Activated T-helper 17 cell treated with anti-CD3 and anti-CD28 coated beads, Interleukin-2, amount 50 U/mL, for 72 hours (primary cell): ENCODE data around the gene WASHC2A. TPM values are rescaled to one million over a fixed set of nuclear protein-coding genes. Genes with fewer than 3 reads are reported as not detected.
"Not testable (repeated sequence)": the region's sequence is repeated elsewhere in the genome, so short reads cannot be mapped to it uniquely, and the experiment has no call there.

Experiments
- ATAC-seq: fragments of 150-1000 bp; cut with Tn5 transposase; replicated peaks from 2 replicates; pipeline ENCODE4 v1.10.0; 2021; ENCODE audit warnings: mild to moderate bottlenecking, moderate library complexity
- H3K27ac Mint-ChIP-seq: one replicate; pipeline ENCODE4 v1.8.0; 2022; ENCODE audit warnings: mixed read lengths
- H3K27me3 Mint-ChIP-seq: one replicate; pipeline ENCODE4 v1.8.0; 2022; ENCODE audit warnings: mixed read lengths
- H3K36me3 Mint-ChIP-seq: one replicate; pipeline ENCODE4 v1.8.0; 2022; ENCODE audit warnings: low read depth, mild to moderate bottlenecking, mixed read lengths
- H3K4me1 Mint-ChIP-seq: one replicate; pipeline ENCODE4 v1.8.0; 2022; ENCODE audit warnings: mixed read lengths
- H3K4me3 Mint-ChIP-seq: one replicate; pipeline ENCODE4 v1.8.0; 2022; ENCODE audit warnings: mild to moderate bottlenecking, mixed read lengths
- H3K9me3 Mint-ChIP-seq: one replicate; pipeline ENCODE4 v1.8.0; 2022; ENCODE audit warnings: mixed read lengths
- total RNA-seq, 2 donors: library from RNA; stranded (reverse); gene quantifications; one replicate each; pipeline ENCODE4 v1.2.3, GENCODE V29; 2022

The WASHC2A gene
- total RNA-seq, 2 donors from 2014 or later, result 38.4 to 40.7 TPM

DNA sequence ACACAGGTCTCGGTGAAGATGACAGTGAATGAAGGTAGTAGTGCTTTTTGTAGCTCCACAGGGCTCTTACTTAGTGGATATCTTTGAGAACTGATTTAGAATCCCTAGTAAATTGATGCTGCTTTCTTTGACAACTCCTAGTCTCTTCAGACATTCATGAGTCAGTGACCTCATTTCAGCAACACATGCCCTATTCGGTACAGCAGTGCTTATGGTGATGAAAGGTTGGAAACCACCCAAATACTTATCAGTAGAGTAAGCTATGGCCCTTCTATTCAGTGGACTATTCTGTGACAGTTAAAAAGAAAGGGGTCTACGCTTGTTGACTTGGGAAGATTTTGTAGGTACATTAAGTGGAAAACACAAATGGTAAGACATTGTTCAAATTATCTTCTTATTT lies 29.0 kb downstream of the WASHC2A start:
- H3K27ac Mint-ChIP-seq, ATAC-seq, H3K27me3 Mint-ChIP-seq, H3K4me1 Mint-ChIP-seq, H3K4me3 Mint-ChIP-seq, H3K9me3 Mint-ChIP-seq: not testable (repeated sequence)
- peaks cover 51% of the 10 kb centered on the region for H3K36me3 Mint-ChIP-seq

DNA sequence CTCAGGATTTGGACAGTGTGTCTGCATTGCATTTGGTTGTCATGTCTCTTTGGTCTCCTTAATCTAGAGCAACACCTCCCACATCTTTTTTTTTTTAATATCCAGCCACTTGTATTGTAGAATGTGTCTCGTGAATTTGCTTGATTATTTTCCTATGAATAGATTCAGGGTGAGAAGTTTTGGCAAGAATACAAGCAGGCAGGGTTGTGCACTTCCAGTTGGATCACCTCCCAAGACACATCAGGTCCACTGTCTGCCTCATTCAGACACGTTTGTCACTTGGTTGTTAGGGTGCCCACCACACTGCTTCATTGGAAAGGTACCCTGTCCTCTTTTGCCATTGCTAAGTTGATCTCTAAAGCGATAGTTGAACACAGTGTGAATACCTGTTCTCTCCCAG lies 30.9 kb downstream of the WASHC2A start:
- H3K4me3 Mint-ChIP-seq, H3K27ac Mint-ChIP-seq, H3K9me3 Mint-ChIP-seq, ATAC-seq, H3K4me1 Mint-ChIP-seq, H3K27me3 Mint-ChIP-seq: not testable (repeated sequence)
- H3K36me3 Mint-ChIP-seq, result peaks cover 60% of the 10 kb centered on the region

DNA sequence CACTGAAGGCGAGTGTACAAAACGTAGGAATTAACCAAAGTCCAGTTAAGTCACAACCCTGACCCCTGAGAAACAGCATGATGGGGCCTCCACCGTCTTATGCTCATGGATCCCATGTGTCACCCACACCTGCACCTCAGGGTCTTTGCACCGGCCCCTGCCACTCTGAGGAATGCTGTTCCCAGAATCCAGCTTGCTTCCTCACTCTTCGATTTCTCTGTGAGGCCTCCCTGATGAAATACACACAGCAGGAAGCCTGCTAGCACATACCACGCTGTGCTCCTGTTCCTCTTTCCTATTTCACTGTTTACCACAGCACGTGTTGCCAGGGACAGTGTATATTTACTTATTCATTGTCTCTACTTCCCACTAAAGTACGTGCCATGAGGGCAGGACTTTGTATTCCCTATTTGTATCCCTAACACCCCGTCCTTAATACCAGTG lies 33.4 kb downstream of the WASHC2A start:
- not testable (repeated sequence) for H3K4me3 Mint-ChIP-seq, ATAC-seq, H3K9me3 Mint-ChIP-seq, H3K27ac Mint-ChIP-seq, H3K4me1 Mint-ChIP-seq, H3K27me3 Mint-ChIP-seq
- peaks cover 54% of the 10 kb centered on the region for H3K36me3 Mint-ChIP-seq

DNA sequence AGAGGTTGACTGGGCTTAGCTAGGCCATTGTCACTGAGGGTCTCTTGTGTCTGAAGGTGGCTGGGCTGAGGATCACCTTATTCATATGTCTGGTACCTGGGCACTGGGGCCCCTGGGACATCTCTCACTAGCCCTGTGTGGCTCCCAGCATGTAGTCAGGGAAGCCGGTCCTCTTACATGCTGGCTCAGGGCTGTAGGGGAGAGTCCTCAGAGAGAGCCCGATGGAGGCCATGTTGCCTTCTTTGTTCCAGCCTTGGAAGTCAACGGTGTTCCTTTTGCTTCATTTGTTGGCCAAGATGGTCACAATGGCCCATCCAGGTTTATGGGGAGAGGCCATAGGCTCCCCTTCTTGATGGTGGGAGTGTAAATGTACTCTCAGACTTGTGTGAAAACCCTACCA lies 34.0 kb downstream of the WASHC2A start:
- ATAC-seq, H3K27me3 Mint-ChIP-seq, H3K9me3 Mint-ChIP-seq, H3K4me1 Mint-ChIP-seq, H3K4me3 Mint-ChIP-seq, H3K27ac Mint-ChIP-seq: not testable (repeated sequence)
- H3K36me3 Mint-ChIP-seq, result peaks cover 54% of the 10 kb centered on the region

DNA sequence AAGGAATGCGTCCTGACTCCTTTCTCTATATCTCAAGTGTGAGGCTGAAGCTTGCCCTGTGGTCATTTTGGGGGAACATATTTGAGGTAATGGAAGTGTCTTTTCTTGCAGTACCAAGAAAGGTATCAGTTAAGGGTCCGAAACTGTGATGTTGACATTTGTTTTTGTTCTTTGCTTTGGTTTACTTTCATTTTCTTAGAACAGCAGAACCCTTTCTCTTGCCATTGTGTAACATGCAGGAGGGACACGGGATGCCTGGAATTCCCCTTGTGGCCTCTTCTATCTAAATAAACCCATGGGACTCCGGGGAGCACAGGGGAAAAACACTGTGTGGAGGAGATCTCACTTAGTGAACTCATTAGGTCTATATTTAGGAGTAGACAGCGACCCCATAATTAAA lies 34.5 kb downstream of the WASHC2A start:
- H3K27me3 Mint-ChIP-seq, H3K4me3 Mint-ChIP-seq, H3K27ac Mint-ChIP-seq, ATAC-seq, H3K4me1 Mint-ChIP-seq, H3K9me3 Mint-ChIP-seq: not testable (repeated sequence)
- peaks cover 56% of the 10 kb centered on the region for H3K36me3 Mint-ChIP-seq

DNA sequence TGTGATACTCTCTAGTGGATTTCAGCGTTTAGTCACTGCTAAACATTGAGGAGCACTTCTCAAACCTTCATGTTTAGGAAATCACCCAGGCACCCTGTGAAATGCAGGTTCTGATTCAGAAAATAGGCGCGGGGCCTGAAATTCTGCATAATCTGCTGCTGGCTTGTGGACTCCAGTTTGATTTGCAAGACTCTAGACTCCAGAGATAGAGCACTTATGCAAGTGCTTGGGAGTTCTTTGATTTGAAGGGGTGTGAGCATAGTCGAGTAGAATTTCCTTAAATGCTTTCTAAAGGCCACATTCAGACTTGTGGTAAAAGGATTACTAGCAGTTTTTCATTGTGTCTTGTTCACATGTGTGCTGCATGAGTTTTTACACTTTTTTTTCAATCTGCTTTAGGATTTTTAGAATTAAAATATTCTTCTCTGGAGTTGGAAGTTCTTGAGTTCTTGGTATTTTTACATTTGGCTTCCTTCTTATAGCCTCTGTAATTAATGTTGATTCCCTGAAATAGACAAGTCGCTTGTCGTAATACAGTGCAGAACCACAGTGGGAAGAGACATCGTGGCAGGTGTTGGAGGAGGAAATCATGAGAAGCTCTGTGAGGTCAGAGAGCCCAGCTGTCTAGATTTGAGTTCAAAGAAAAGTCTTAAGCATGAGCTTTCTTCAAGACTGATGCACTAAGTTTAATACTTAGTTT lies 41.4 kb downstream of the WASHC2A start:
- H3K27me3 Mint-ChIP-seq, H3K9me3 Mint-ChIP-seq, H3K27ac Mint-ChIP-seq, ATAC-seq, H3K4me1 Mint-ChIP-seq, H3K4me3 Mint-ChIP-seq: not testable (repeated sequence)
- peaks cover 33% of the 10 kb centered on the region for H3K36me3 Mint-ChIP-seq

DNA sequence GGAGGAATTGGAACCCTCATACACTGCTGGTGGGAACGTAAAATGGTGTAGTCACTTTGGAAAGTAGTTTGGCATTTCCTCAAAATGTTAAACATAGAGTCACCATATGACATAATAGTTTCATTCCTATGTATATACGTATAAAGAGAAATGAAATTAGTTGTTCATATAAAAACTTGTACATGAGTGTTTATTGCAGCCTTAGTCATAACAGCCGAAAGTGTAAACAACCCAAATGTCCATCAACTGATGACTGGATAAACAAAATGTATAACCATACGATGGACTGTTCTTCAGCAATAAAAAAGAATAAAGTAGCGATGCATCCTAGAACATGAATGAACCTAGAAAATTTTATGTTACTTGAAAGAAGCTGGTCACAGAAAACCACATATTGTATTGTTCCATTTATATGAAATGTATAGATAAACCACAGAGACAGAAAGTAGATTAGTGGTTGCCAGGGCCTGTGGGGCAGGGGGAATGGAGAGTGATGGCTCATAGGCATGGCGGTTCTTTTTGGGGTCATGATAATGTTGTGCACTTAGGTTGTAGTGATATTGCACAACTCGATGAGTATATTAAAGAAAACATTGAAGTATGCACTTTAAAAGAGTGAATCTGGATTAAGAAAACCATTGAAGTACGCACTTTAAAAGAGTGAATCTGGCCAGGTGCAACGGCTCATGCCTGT lies 44.8 kb downstream of the WASHC2A start:
- H3K9me3 Mint-ChIP-seq, H3K27ac Mint-ChIP-seq, H3K27me3 Mint-ChIP-seq, H3K4me3 Mint-ChIP-seq, H3K4me1 Mint-ChIP-seq: not testable (repeated sequence)
- peak; percentile 39 for ATAC-seq
- peaks cover 31% of the 10 kb centered on the region for H3K36me3 Mint-ChIP-seq

DNA sequence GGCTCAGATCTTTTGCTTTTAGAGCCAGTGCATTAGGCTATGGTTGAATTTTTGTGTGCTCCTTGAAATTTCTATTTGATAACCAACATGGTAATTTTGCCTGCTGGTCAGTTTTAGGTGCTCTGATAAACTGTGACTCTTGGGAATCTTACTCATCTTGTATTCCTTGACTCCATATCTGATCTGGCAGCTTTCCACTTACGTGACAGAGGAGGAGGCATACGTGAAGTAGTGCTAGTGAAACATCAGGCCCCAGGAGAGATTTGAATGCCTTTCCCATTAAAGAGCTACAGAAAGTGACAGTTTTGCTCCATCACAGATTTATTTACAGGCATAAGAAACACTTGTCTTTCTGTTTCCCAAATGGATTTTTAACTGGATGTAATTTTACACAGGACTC lies 59.0 kb downstream of the WASHC2A start:
- H3K9me3 Mint-ChIP-seq, H3K27me3 Mint-ChIP-seq, ATAC-seq, H3K27ac Mint-ChIP-seq, H3K4me1 Mint-ChIP-seq, H3K4me3 Mint-ChIP-seq: not testable (repeated sequence)
- peaks cover 69% of the 10 kb centered on the region for H3K36me3 Mint-ChIP-seq

DNA sequence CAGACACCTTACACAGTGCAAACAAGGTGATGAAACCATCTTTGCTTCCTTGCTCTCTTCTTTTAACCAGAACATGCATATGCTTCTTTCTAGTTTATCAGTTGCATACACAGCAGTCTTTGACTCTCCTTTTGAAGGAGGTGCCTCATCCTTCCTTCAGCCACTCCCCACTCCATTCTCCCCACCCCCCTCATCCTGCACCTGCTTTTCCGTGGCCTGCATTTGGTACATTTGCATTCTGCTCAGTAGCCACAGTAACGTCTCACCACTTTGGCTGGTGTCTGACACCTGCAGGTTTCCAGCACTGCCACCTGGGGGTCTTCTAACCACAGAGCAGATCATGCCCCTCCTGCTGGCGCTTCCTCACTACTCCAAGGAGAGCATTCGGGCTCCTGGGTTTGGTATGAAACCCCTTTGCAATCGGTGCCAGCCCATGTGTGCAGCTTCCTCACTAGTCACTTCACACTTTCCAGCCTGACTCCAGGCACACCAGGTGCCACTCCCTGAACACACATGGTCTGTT lies 60.1 kb downstream of the WASHC2A start:
- not testable (repeated sequence) for ATAC-seq, H3K9me3 Mint-ChIP-seq, H3K27ac Mint-ChIP-seq, H3K27me3 Mint-ChIP-seq, H3K4me1 Mint-ChIP-seq, H3K4me3 Mint-ChIP-seq
- peaks cover 80% of the 10 kb centered on the region for H3K36me3 Mint-ChIP-seq

DNA sequence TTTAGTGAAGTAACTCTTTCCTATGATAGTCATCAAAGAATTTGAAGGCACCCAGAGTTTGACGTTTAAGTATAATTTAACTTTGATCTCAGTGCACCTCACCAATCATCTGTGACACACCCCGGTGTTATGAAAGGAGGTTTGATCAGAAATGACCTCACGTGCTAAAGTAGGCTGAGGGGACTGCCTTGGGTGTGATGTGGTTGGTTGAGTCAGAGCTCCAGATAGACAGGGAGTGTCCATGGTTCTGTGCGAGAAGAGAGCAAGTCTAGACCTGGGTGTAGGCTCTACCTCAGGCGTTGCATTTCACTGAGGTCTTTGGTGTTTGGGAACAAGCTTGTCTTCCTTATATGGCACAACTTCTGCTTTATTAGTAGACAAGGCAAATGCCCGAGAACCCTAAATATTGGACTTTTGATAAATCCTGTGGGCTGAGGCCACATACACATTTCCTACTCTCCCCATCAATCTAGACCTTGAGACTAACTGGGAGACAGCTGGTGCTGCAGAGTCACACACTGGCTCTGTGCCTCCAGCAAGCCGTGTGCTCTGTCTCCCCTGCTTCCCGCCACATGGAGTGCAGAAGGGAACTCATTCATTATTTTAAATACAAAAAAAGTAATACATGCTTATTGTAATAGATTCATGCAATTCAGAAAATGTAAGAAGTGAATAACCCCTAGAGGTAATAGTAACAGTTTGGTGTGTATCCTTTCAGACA lies 63.7 kb downstream of the WASHC2A start:
- not testable (repeated sequence) for H3K9me3 Mint-ChIP-seq, H3K27ac Mint-ChIP-seq, ATAC-seq

DNA sequence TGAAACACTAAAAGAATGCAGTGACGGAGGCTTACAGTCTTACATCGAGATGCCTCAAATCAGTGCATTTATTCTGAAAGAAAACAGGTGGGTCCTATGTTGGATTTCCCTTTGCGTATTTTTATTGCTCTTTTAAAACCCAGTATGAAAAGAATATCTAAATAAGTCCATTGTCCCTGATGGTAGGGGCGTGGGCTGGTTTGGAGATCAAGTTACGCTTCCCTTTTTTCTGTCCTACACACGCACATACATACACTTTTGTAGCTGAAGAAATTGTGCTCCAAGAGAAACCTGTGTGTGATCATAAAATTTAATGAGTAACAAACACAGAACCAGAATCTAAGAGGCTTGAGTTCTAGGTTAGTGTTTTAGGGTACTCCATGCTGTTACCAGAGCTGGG lies 64.6 kb downstream of the WASHC2A start:
- H3K9me3 Mint-ChIP-seq, H3K27me3 Mint-ChIP-seq, H3K4me1 Mint-ChIP-seq, H3K4me3 Mint-ChIP-seq, ATAC-seq, H3K27ac Mint-ChIP-seq: not testable (repeated sequence)
- peaks cover 75% of the 10 kb centered on the region for H3K36me3 Mint-ChIP-seq

More for the DNA sequence above, 63.7 kb downstream of the WASHC2A start:
- not testable (repeated sequence) for H3K4me1 Mint-ChIP-seq, H3K27me3 Mint-ChIP-seq, H3K4me3 Mint-ChIP-seq
- H3K36me3 Mint-ChIP-seq, result peaks cover 82% of the 10 kb centered on the region

DNA sequence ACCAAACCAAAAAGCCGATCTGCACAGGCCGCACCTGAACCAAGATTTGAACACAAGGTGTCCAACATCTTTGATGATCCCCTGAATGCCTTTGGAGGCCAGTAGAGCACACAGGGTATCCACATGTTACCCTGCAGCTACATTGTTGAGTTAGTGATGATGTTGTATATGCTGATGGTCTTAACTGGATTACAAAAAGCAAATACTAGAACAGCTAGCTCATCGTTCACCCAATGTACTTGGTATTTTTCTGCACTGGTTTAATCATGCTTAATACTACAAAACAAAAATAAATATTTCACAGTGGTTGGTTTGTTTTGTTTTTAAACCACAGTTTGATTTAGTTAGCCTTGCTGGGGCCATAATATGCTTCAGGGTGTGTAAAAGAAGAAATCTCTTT lies 65.1 kb downstream of the WASHC2A start:
- not testable (repeated sequence) for H3K27me3 Mint-ChIP-seq, H3K9me3 Mint-ChIP-seq, H3K4me3 Mint-ChIP-seq, H3K27ac Mint-ChIP-seq, ATAC-seq, H3K4me1 Mint-ChIP-seq
- H3K36me3 Mint-ChIP-seq, result peaks cover 72% of the 10 kb centered on the region

DNA sequence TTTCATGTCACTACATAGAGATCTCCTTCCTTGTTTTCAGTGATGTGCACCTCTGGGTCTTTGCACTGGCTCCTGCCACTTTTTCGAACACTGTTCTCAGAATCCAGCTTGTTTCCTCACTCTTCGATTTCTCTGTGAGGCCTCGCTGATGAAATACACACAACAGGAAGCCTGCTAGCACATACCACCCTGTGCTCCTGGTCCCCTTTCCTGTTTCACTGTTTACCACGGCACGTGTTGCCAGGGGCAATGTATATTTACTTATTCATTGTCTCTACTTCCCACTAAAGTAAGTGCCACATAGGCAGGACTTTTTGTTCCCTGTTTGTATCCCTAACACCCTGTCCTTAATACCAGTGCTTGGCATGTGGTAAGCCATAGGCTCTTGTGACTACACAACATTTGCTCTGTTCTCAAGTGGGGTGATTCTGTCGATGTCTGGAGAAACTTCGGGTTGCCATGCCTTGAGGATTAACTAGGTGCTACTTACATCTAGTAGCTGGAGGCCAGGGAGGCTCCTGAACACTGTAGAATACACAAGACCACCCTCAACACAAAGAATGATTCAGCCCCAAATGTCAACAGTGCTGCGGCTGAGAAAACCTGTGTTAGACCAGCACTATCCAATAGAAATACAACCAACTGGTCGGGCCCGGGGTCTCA lies 75.9 kb downstream of the WASHC2A start:
- H3K9me3 Mint-ChIP-seq, H3K4me3 Mint-ChIP-seq, ATAC-seq, H3K4me1 Mint-ChIP-seq, H3K27ac Mint-ChIP-seq, H3K36me3 Mint-ChIP-seq, H3K27me3 Mint-ChIP-seq: not testable (repeated sequence)

DNA sequence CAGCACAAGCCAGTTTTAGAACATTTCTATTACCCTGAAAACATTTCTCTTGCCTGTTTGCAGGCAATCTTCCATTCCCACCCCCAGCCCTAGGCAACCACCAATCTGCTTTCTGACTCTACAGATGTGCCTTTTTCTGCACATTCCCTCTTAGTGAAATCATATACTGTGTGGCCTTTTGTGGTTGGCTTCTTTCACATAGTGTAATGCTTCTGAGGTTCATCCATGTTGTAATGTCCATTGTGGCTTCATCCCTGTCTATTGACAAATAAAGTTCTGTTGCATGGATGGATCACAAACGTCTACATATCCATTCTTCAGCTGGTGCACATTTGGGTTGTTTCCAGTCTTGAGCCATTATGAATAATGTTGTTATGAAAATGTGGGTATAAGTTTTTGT lies 77.8 kb downstream of the WASHC2A start:
- H3K36me3 Mint-ChIP-seq, H3K27ac Mint-ChIP-seq, H3K4me1 Mint-ChIP-seq, ATAC-seq, H3K27me3 Mint-ChIP-seq, H3K9me3 Mint-ChIP-seq, H3K4me3 Mint-ChIP-seq: not testable (repeated sequence)
